KMS-11 (cell line): ENCODE measurements around the gene G6PC3.
A peak's percentile ranks its signal among the peaks of the same experiment; 100 is the strongest.

ENCODE experiments used
- H2AFZ ChIP-seq: fragments of 200-600 bp; sonication (generic); 2 replicates; pipeline ENCODE4 v1.6.1; 2016; ENCODE audit warnings: antibody characterized with exemption, mixed run types, low read depth
- H3K27ac ChIP-seq: fragments of 200-600 bp; sonication (generic); 2 replicates; pipeline ENCODE4 v1.6.1; 2016; ENCODE audit warnings: mild to moderate bottlenecking, mixed run types
- H3K27me3 ChIP-seq: fragments of 200-600 bp; sonication (generic); 2 replicates; pipeline ENCODE4 v1.6.1; 2017; ENCODE audit warnings: mild to moderate bottlenecking, low read depth, mixed run types, moderate library complexity; ENCODE audit not compliant: insufficient read depth
- H3K36me3 ChIP-seq: fragments of 200-600 bp; sonication (generic); 2 replicates; pipeline ENCODE4 v1.6.1; 2017; ENCODE audit warnings: mild to moderate bottlenecking, mixed run types; ENCODE audit not compliant: insufficient read depth
- H3K4me1 ChIP-seq: fragments of 200-600 bp; sonication (generic); 2 replicates; pipeline ENCODE4 v1.6.1; 2016; ENCODE audit warnings: mild to moderate bottlenecking, low read depth, mixed run types; ENCODE audit not compliant: poor library complexity, severe bottlenecking
- H3K4me2 ChIP-seq: fragments of 200-600 bp; sonication (generic); 2 replicates; pipeline ENCODE4 v1.7.0; 2016; ENCODE audit warnings: mild to moderate bottlenecking, mixed run types
- H3K4me3 ChIP-seq: fragments of 200-600 bp; sonication (generic); IDR thresholded peaks from 2 replicates; pipeline ENCODE4 v1.6.1; 2017; ENCODE audit warnings: low read depth, low read length, mixed read lengths; ENCODE audit not compliant: insufficient read depth
- H3K79me2 ChIP-seq: fragments of 200-600 bp; sonication (generic); 2 replicates; pipeline ENCODE4 v1.6.1; 2016; ENCODE audit warnings: low read depth, mixed run types; ENCODE audit not compliant: insufficient read depth
- H3K9ac ChIP-seq: fragments of 200-600 bp; sonication (generic); 2 replicates; pipeline ENCODE4 v1.6.1; 2016; ENCODE audit warnings: mild to moderate bottlenecking, mixed run types
- H4K20me1 ChIP-seq: fragments of 200-600 bp; sonication (generic); 2 replicates; pipeline ENCODE4 v1.6.1; 2016; ENCODE audit warnings: mild to moderate bottlenecking, mixed run types; ENCODE audit not compliant: insufficient read depth
- CTCF ChIP-seq: fragments of 200-600 bp; sonication (generic); conservative IDR thresholded peaks from 2 replicates; pipeline ENCODE4 v1.6.1; 2017; ENCODE audit warnings: low read depth, mild to moderate bottlenecking, antibody characterized with exemption, low read length, moderate library complexity, mixed read lengths

The G6PC3 gene

GRCh38 chr17:44108440-44109311 lies 38.1 kb downstream of the G6PC3 start:
- TF ChIP-seq CTCF, result no peak
- Histone ChIP-seq H3K4me3 (no peak overlapping the region), H3K4me1 (peaks cover 50% of the 10 kb centered on the region), H4K20me1 (no peaks in the 10 kb centered on the region), H3K4me2 (no peak overlapping the region; the same call in 1 of the 2 replicates), H2AFZ (no peak overlapping the region), H3K79me2 (peaks cover 71% of the 10 kb centered on the region; the same call in 1 of the 2 replicates), H3K27ac (no peak overlapping the region), H3K9ac (no peak overlapping the region), H3K36me3 (no peaks in the 10 kb centered on the region), H3K27me3 (no peaks in the 10 kb centered on the region)

- Histone ChIP-seq H3K9ac (no peak overlapping the region), H3K79me2 (peaks cover 71% of the 10 kb centered on the region; the same call in 1 of the 2 replicates), H3K4me3 (no peak overlapping the region), H4K20me1 (no peaks in the 10 kb centered on the region), H2AFZ (no peak overlapping the region), H3K4me2 (peak overlapping the region; percentile 100; the same call in 1 of the 2 replicates), H3K27me3 (no peaks in the 10 kb centered on the region), H3K36me3 (no peaks in the 10 kb centered on the region), H3K27ac (no peak overlapping the region), H3K4me1 (peaks cover 50% of the 10 kb centered on the region)
- TF ChIP-seq CTCF, result no peak
Observed at GRCh38 chr17:44109312-44109630, 38.7 kb downstream of the G6PC3 start.

GRCh38 chr17:44110011-44110686 lies 39.6 kb downstream of the G6PC3 start:
- peak overlapping the region; percentile 100 for H3K4me2 ChIP-seq
- H3K36me3 ChIP-seq, result no peaks in the 10 kb centered on the region
- H3K27ac ChIP-seq, result peak overlapping the region; percentile 38; the same call in 1 of the 2 replicates
- peak overlapping the region; percentile 56; the same call in 1 of the 2 replicates for H3K9ac ChIP-seq
- peaks cover 67% of the 10 kb centered on the region; the same call in 1 of the 2 replicates for H3K79me2 ChIP-seq
- H4K20me1 ChIP-seq, result no peaks in the 10 kb centered on the region
- H2AFZ ChIP-seq, result no peak overlapping the region
- no peaks in the 10 kb centered on the region for H3K27me3 ChIP-seq
- no peak overlapping the region for H3K4me3 ChIP-seq
- H3K4me1 ChIP-seq, result peaks cover 50% of the 10 kb centered on the region
- no peak for TF ChIP-seq CTCF

- no peak for TF ChIP-seq CTCF
- H3K27ac ChIP-seq, result peak overlapping the region; percentile 38
- H3K4me2 ChIP-seq, result peak overlapping the region; percentile 100
- H4K20me1 ChIP-seq, result no peaks in the 10 kb centered on the region
- no peaks in the 10 kb centered on the region for H3K36me3 ChIP-seq
- H2AFZ ChIP-seq, result peak overlapping the region; percentile 16; the same call in 1 of the 2 replicates
- no peaks in the 10 kb centered on the region for H3K27me3 ChIP-seq
- H3K9ac ChIP-seq, result peak overlapping the region; percentile 56; the same call in 1 of the 2 replicates
- no peak overlapping the region for H3K4me3 ChIP-seq
- H3K79me2 ChIP-seq, result peaks cover 62% of the 10 kb centered on the region; the same call in 1 of the 2 replicates
- peaks cover 50% of the 10 kb centered on the region for H3K4me1 ChIP-seq
Observed at GRCh38 chr17:44110823-44111633, 40.5 kb downstream of the G6PC3 start.
